HCT116 (cell line): ENCODE data around the gene SLC9A9. TPM values are rescaled to one million over a fixed set of nuclear protein-coding genes. Genes with fewer than 3 reads are reported as not detected.

Experiments
- ATAC-seq: fragments of 200-7000 bp; cut with Tn5 transposase; 2 replicates; pipeline ENCODE4 v1.9.1; 2020; ENCODE audit warnings: mild to moderate bottlenecking, moderate library complexity
- BruUV-seq: library from RNA; stranded (reverse); fragments of 400-500 nt; replicated peaks from 2 replicates; lab custom pipeline; 2021; lab: Mats Ljungman, UMichigan
- CTCF ChIA-PET: fragments of 300-600 bp; sonication (Branson Sonifier 250); formaldehyde crosslinking; loops from one replicate; lab custom pipeline; 2021; ENCODE audit warnings: antibody characterized with exemption; lab: Charles Lee
- POLR2A ChIA-PET: fragments of 300-600, 350-600 bp; sonication (Branson Sonifier 250); formaldehyde crosslinking; loops from one replicate; lab custom pipeline; 2021; ENCODE audit warnings: antibody characterized with exemption; lab: Charles Lee
- RAD21 ChIA-PET, 2 experiments: fragments of 300-600 bp; sonication (Branson Sonifier 250); formaldehyde crosslinking; loops; one replicate each; lab custom pipeline; 2023; ENCODE audit warnings: low total read pairs in 2 of 2; ENCODE audit not compliant: uncharacterized antibody in 2 of 2, unreplicated experiment in 2 of 2, low non-redundant PET in 1 of 2; lab: Charles Lee
- DNase-seq: peaks from one replicate; pipeline ENCODE4 v3.0.0-alpha.2; 2010; ENCODE audit warnings: low read depth, low spot score
- H2AFZ ChIP-seq: fragments of 200-600 bp; shearing (Covaris generic), sonication (generic); 2 replicates; pipeline ENCODE4 v1.6.1; 2017; ENCODE audit warnings: low read depth, mixed run types, mixed read lengths, antibody characterized with exemption, low read length; ENCODE audit not compliant: poor library complexity, severe bottlenecking
- H3K27ac ChIP-seq: 2 replicates; pipeline ENCODE4 v1.5.1; 2012; ENCODE audit warnings: low read depth, low read length
- H3K27me3 ChIP-seq: fragments of 200-600 bp; sonication (generic); 2 replicates; pipeline ENCODE4 v1.6.1; 2016; ENCODE audit warnings: mixed run types, low read length, mixed read lengths; ENCODE audit not compliant: insufficient read depth
- H3K36me3 ChIP-seq, 2 experiments: fragments of 200-500 bp in 1 of 2; fragments of 200-600 bp in 1 of 2; sonication (Bioruptor generic) in 1 of 2; sonication (generic) in 1 of 2; 2 replicates each; pipeline versions ENCODE4 v1.5.1 to v1.6.1; 2014 to 2016; ENCODE audit warnings: low read length in 2 of 2, inconsistent platforms in 1 of 2, mixed read lengths in 1 of 2, mixed run types in 1 of 2; ENCODE audit not compliant: insufficient read depth in 2 of 2, control insufficient read depth in 1 of 2
- H3K4me1 ChIP-seq, 2 experiments: fragments of 200-600 bp in 1 of 2; sonication (generic) in 1 of 2; 2 replicates each; pipeline versions ENCODE4 v1.5.1 to v1.6.1; 2012 to 2017; ENCODE audit warnings: low read length in 2 of 2, inconsistent platforms in 1 of 2, mild to moderate bottlenecking in 1 of 2, mixed read lengths in 1 of 2, mixed run types in 1 of 2, moderate library complexity in 1 of 2; ENCODE audit not compliant: insufficient read depth in 2 of 2, control insufficient read depth in 1 of 2
- H3K4me2 ChIP-seq: fragments of 200-600 bp; sonication (generic); 2 replicates; pipeline ENCODE4 v1.6.1; 2017; ENCODE audit warnings: mixed run types, low read length, mixed read lengths
- H3K4me3 ChIP-seq, 2 experiments: fragments of 200-600 bp in 1 of 2; sonication (generic) in 1 of 2; replicated peaks in 1 of 2; 2 replicates each; pipeline ENCODE4 v1.5.1; 2011 to 2016; ENCODE audit warnings: low read length in 2 of 2, control low read depth in 1 of 2, low read depth in 1 of 2, mild to moderate bottlenecking in 1 of 2, mixed read lengths in 1 of 2, mixed run types in 1 of 2
- H3K79me2 ChIP-seq: fragments of 200-600 bp; sonication (generic); 2 replicates; pipeline ENCODE4 v1.6.1; 2017; ENCODE audit warnings: mild to moderate bottlenecking, mixed run types, low read length, moderate library complexity, mixed read lengths; ENCODE audit not compliant: insufficient read depth
- H3K9ac ChIP-seq: fragments of 200-600 bp; sonication (generic); 2 replicates; pipeline ENCODE4 v1.6.1; 2016; ENCODE audit warnings: low read length, mixed read lengths
- H3K9me2 ChIP-seq: fragments of 200-600 bp; sonication (generic), shearing (Covaris generic); 2 replicates; pipeline ENCODE4 v1.6.1; 2017; ENCODE audit warnings: mixed run types, mild to moderate bottlenecking, moderate library complexity; ENCODE audit not compliant: insufficient read depth
- H3K9me3 ChIP-seq, 2 experiments: fragments of 200-500 bp in 1 of 2; fragments of 200-600 bp in 1 of 2; sonication (Bioruptor generic) in 1 of 2; sonication (generic) in 1 of 2; 2 replicates each; pipeline ENCODE4 v1.6.1; 2014 to 2017; ENCODE audit warnings: low read length in 2 of 2, mixed read lengths in 2 of 2, inconsistent platforms in 1 of 2, low read depth in 1 of 2, mild to moderate bottlenecking in 1 of 2, mixed run types in 1 of 2, moderate library complexity in 1 of 2; ENCODE audit not compliant: control insufficient read depth in 1 of 2, insufficient read depth in 1 of 2
- H4K20me1 ChIP-seq: fragments of 200-600 bp; sonication (generic), shearing (Covaris generic); 2 replicates; pipeline ENCODE4 v1.6.1; 2017; ENCODE audit warnings: mixed run types, mild to moderate bottlenecking, moderate library complexity; ENCODE audit not compliant: insufficient read depth
- POLR2A ChIP-seq: IDR thresholded peaks from 2 replicates; pipeline ENCODE4 v1.7.0; 2011; ENCODE audit warnings: borderline replicate concordance; ENCODE audit not compliant: insufficient read depth, insufficient read length; ENCODE audit errors: extremely low read depth
- POLR2AphosphoS5 ChIP-seq: IDR thresholded peaks from 2 replicates; pipeline ENCODE4 v1.6.1; 2011; ENCODE audit warnings: mild to moderate bottlenecking, low read depth, low read length, moderate library complexity
- RAD21 ChIP-seq: IDR thresholded peaks from 2 replicates; pipeline ENCODE4 v1.6.1; 2012; ENCODE audit warnings: low read depth, mild to moderate bottlenecking
- SP1 ChIP-seq: IDR thresholded peaks from 2 replicates; pipeline ENCODE4 v1.6.1; 2012; ENCODE audit warnings: low read depth
- TCF7L2 ChIP-seq: IDR thresholded peaks from 2 replicates; pipeline ENCODE4 v1.7.0; 2011; ENCODE audit warnings: borderline replicate concordance, inconsistent platforms; ENCODE audit not compliant: insufficient read depth, insufficient read length; ENCODE audit errors: extremely low read depth
- YY1 ChIP-seq: IDR thresholded peaks from 2 replicates; pipeline ENCODE4 v1.6.1; 2011; ENCODE audit warnings: low read length, low read depth, moderate library complexity, mild to moderate bottlenecking; ENCODE audit not compliant: insufficient replicate concordance; ENCODE audit errors: extremely low read depth
- ZFX ChIP-seq: fragments of 450-650 bp; IDR thresholded peaks from 2 replicates; pipeline ENCODE4 v1.6.1; 2017
- ZNF274 ChIP-seq: fragments of 200-500 bp; sonication (Bioruptor generic); IDR thresholded peaks from 2 replicates; pipeline ENCODE4 v1.6.1; 2014; ENCODE audit warnings: mild to moderate bottlenecking, low read depth, low read length, inconsistent platforms
- intact Hi-C: fragments of 100-400 bp; cut with micrococcal nuclease; formaldehyde crosslinking; loops from 2 replicates; pipeline ENCODE4 v1.10.0; 2022
- total RNA-seq: library from RNA; stranded (reverse); gene quantifications from one replicate; pipeline ENCODE4 v1.2.1, GENCODE V29; 2021; ENCODE audit not compliant: unreplicated experiment
- TF ChIP-seq, protein P1 (sequence below): IDR thresholded peaks from 2 replicates; pipeline ENCODE4 v1.6.1; 2011; ENCODE audit warnings: mild to moderate bottlenecking, low read length, moderate library complexity; ENCODE audit not compliant: insufficient replicate concordance; ENCODE audit errors: extremely low read depth
- TF ChIP-seq, protein P2 (sequence below): IDR thresholded peaks from 2 replicates; pipeline ENCODE4 v1.6.1; 2012; ENCODE audit warnings: low read depth

Gene SLC9A9
- total RNA-seq, 1 experiment from 2014 or later: 0.20 TPM

- no peak for DNase-seq
- CTCF ChIA-PET: no interaction called here
- Histone ChIP-seq H3K27me3 (no peaks in the 10 kb centered on the region), H3K9me2 (no peaks in the 10 kb centered on the region), H3K9me3 (no peaks in the 10 kb centered on the region), H3K9ac (no peak overlapping the region), H3K4me3 (no peak overlapping the region), H4K20me1 (no peaks in the 10 kb centered on the region), H3K27ac (no peak overlapping the region), H3K4me1 (no peaks in the 10 kb centered on the region), H3K36me3 (no peaks in the 10 kb centered on the region), H3K4me2 (no peak overlapping the region), H3K79me2 (no peaks in the 10 kb centered on the region), H2AFZ (no peak overlapping the region)
- no TSS peak for BruUV-seq
- ATAC-seq: no peak
- TF ChIP-seq SP1 (no peak), RAD21 (no peak), TCF7L2 (no peak)
- RAD21 ChIA-PET: no interaction called here
- POLR2A ChIA-PET: no interaction called here
- intact Hi-C loops: no loop called here
These were observed 37.9 kb downstream of the SLC9A9 start for GRCh38 chr3:143810166-143810952.

DNA sequence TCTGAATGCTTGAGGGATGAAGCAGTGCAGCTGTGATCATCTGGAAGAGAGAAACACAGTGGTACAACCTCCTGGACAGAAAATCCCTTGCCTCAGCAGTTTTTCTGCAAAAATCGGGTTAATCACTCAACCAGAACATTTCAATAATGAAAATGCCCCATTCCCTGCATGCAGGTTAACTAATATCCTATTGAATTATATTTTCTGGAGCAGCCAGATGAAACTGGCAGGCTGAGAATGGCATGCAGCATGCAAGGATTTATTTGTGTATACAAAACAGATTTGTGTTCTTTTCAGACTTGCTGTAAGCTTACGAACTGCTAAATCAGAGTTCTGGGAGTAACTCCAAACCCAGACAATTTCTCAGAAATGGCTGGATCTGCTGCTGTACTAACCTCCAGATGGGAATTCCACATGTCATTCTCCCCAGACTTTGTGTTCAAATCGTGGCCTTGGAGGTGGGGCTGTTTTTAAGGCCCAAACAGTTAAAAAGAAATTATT is 39.1 kb downstream of the SLC9A9 start:
- RAD21 ChIA-PET: no interaction called here
- H2AFZ ChIP-seq: no peak overlapping the region
- intact Hi-C loops: no loop called here
- TF ChIP-seq POLR2A (no peak), ZFX (no peak), RAD21 (no peak), YY1 (no peak), ZNF274 (no peak), POLR2AphosphoS5 (no peak)
- TF ChIP-seq, protein P1, sequence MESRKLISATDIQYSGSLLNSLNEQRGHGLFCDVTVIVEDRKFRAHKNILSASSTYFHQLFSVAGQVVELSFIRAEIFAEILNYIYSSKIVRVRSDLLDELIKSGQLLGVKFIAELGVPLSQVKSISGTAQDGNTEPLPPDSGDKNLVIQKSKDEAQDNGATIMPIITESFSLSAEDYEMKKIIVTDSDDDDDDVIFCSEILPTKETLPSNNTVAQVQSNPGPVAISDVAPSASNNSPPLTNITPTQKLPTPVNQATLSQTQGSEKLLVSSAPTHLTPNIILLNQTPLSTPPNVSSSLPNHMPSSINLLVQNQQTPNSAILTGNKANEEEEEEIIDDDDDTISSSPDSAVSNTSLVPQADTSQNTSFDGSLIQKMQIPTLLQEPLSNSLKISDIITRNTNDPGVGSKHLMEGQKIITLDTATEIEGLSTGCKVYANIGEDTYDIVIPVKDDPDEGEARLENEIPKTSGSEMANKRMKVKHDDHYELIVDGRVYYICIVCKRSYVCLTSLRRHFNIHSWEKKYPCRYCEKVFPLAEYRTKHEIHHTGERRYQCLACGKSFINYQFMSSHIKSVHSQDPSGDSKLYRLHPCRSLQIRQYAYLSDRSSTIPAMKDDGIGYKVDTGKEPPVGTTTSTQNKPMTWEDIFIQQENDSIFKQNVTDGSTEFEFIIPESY: no peak
- TF ChIP-seq, protein P2, sequence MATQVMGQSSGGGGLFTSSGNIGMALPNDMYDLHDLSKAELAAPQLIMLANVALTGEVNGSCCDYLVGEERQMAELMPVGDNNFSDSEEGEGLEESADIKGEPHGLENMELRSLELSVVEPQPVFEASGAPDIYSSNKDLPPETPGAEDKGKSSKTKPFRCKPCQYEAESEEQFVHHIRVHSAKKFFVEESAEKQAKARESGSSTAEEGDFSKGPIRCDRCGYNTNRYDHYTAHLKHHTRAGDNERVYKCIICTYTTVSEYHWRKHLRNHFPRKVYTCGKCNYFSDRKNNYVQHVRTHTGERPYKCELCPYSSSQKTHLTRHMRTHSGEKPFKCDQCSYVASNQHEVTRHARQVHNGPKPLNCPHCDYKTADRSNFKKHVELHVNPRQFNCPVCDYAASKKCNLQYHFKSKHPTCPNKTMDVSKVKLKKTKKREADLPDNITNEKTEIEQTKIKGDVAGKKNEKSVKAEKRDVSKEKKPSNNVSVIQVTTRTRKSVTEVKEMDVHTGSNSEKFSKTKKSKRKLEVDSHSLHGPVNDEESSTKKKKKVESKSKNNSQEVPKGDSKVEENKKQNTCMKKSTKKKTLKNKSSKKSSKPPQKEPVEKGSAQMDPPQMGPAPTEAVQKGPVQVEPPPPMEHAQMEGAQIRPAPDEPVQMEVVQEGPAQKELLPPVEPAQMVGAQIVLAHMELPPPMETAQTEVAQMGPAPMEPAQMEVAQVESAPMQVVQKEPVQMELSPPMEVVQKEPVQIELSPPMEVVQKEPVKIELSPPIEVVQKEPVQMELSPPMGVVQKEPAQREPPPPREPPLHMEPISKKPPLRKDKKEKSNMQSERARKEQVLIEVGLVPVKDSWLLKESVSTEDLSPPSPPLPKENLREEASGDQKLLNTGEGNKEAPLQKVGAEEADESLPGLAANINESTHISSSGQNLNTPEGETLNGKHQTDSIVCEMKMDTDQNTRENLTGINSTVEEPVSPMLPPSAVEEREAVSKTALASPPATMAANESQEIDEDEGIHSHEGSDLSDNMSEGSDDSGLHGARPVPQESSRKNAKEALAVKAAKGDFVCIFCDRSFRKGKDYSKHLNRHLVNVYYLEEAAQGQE: no peak

More for the DNA sequence above, 39.1 kb downstream of the SLC9A9 start:
- ATAC-seq (no peak), DNase-seq (no peak)
- H3K4me3 ChIP-seq: no peak overlapping the region
- H3K27me3 ChIP-seq: no peaks in the 10 kb centered on the region
- H3K9me2 ChIP-seq: no peaks in the 10 kb centered on the region
- ChIA-PET CTCF (no interaction called here), POLR2A (no interaction called here)
- H3K4me1 ChIP-seq: no peaks in the 10 kb centered on the region
- no peak overlapping the region for H3K4me2 ChIP-seq
- H3K9ac ChIP-seq: no peak overlapping the region
- no TSS peak for BruUV-seq
- H3K27ac ChIP-seq: no peak overlapping the region
- no peaks in the 10 kb centered on the region for H3K79me2 ChIP-seq
- no peaks in the 10 kb centered on the region for H3K9me3 ChIP-seq
- H3K36me3 ChIP-seq: no peaks in the 10 kb centered on the region
- no peaks in the 10 kb centered on the region for H4K20me1 ChIP-seq
